NCI-H1417 treated with DMSO at 0.1 percent for 48 hours (cell line): ENCODE data around the gene MIPOL1.
"Not testable (repeated sequence)": the region's sequence is repeated elsewhere in the genome, so short reads cannot be mapped to it uniquely, and the experiment has no call there.

ENCODE experiments used
- DNase-seq: peaks from one replicate; lab custom pipeline; 2025; lab: John Stamatoyannopoulos, UW

The MIPOL1 gene

DNA sequence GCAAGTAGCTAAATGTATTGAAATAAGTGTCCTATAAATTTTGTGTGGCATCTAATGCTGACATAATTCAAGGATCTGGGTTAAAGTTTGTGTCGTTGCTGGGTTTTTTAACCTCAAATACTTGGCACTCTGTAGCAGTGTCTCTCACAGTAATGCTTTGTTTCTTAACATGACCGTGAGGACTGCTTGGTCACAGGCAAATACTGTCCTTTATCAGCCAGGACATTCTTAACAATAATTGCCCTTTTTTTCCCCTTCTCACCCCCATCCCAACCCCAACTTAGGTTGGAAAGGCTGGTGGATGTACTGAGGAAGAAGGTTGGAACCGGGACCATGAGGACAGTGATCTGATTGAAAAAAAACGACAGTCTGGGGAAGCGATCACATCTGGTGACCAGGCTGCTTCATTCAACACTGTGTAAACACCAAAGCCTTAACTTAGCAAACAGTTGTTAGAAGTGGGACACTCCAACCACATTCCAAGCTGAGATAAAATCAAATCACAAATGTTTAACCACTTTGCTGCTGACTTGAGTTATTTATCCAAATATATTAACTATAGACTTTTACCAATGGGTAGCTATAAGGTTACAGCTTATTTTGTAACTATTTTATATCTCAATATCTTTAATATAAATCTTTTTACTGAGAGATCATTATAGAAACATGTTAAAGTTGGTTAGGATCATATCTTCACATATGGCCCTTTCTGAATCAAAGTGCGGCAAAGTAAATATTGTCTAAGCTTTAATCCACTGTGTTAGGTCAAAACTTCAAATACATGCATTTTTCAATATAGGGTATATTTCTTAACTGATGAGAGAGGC lies 349.1 kb downstream of the MIPOL1 start:
- DNase-seq, result no peak

GRCh38 chr14:37550511-37550910 lies 352.8 kb downstream of the MIPOL1 start:
- DNase-seq, result no peak

DNA sequence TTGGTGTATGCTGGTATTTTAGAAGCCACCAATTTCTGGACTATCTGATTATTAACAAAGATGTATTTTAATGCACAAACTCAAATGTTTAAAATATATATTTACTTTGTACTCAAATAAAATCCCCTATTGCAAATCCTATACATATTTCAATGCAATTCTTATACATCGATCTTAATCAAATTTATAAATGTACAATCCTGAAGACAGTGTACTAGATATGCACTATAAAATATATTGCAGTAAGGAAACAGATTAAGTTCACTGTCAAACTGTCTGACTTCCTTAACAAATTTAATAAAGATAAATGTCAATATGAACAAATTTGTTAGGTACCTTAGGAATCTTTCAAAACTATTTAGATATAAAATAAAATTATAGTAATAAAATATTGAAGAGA lies 353.4 kb downstream of the MIPOL1 start:
- no peak for DNase-seq

DNA sequence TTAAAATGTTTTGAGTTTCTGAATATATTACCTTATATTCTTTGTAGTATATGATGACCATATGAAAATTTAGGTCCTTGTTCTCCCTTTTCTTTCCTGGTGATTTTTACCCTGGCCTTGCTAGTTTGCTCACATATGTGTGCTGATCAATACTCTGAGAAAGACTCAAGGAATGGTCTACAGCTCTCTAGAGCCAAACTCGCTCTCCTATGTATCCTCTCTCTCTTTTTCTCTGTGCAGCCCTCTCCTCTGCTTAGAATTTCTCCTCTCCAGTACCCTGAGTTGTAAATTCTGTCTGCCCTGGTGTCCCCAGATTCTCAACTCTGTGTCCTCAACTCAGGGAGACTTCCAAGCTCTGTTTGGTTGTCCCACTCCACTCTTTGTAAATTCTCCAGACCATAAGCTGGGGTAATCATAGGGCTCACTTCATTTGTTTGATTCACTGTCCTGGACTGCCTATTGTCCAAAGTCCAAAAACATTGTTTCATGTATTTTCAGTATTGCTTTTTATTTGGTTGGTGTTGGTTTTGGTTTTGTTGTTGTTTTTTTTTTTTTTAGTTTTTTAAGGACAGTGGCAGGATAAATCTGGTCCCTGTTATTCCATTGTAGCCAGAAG lies 356.3 kb downstream of the MIPOL1 start:
- DNase-seq, result no peak

DNA sequence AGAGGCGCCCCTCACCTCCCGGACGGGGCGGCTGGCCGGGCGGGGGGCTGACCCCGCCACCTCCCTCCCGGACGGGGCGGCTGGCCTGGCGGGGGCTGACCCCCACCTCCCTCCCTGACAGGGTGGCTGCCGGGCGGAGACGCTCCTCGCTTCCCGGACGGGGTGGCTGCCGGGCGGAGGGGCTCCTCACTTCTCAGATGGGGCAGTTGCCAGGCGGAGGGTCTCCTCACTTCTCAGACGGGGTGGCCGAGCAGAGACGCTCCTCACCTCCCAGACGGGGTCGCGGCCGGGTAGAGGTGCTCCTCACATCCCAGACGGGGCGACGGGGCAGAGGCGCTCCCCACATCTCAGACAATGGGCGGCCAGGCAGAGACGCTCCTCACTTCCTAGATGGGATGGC lies 357.9 kb downstream of the MIPOL1 start:
- DNase-seq, result not testable (repeated sequence)

- DNase-seq, result no peak
Observed at GRCh38 chr14:37558740-37559139, 361.0 kb downstream of the MIPOL1 start.

GRCh38 chr14:37559386-37559785 lies 361.6 kb downstream of the MIPOL1 start:
- DNase-seq, result no peak

DNA sequence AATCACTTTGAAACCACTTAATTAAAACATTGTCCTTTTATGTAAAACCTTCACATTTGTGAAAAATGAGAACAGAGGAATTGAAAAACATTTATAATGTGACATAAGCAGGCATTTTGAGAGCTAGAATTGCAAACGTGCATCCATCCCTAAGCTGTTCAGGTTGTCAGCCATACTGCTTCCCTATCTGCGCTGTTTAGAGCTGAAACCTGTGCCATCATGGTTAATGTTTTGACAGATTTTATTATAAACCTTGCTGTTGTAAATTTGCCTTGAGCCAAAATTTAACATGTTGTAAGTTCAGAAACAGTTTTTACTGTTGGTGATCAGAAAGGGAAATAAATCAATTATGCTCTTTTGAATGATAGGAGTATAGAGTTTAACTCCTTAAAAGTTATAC lies 365.5 kb downstream of the MIPOL1 start:
- no peak for DNase-seq

DNA sequence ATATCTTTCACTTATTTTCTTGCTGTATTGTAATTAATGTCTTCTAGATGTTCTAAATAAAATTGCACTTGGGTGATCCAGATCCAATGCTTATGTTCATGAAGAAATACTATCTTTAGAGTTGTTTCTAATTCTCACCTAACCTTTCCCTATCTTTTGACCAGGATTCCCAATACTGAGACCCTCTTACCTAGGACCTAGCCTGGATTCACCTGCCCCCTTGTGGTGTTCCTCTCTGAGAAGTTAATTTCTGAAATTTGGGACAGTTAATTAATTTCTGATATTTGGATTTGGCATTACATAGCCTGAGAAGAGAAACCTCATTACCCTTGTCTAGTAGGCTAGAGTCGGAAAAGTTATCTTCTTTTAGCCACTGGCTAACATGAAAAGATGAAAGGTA lies 367.8 kb downstream of the MIPOL1 start:
- DNase-seq, result no peak

DNA sequence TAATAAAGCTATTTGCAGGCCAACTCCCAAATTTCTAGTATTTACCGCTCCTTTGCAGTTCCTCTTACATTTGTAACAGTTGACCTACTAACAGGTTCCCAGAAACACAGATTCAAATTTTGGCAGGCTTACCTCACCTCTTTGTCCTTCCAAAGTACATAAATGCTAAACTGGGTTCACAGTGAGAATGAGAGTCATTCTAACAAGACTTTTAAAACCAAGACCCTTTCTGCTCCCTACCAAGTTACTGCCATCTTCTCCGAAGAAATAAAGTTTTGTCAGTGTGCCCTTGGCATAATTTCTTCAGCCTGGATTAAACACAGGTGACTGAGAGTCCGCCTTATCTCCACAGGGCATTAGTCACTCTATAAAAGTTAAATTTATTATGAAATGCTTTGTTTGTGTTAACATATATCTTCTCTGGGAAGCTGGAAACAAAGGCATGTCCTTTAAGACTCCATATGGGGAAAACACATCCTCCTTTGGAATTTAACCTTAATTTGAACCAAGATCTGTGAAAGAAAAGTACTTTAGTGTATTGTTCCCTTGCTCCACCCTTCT lies 369.2 kb downstream of the MIPOL1 start:
- DNase-seq, result no peak

GRCh38 chr14:37569729-37570128 lies 372.0 kb downstream of the MIPOL1 start:
- DNase-seq, result no peak

- no peak for DNase-seq
Observed at GRCh38 chr14:37571391-37571790, 373.7 kb downstream of the MIPOL1 start.

DNA sequence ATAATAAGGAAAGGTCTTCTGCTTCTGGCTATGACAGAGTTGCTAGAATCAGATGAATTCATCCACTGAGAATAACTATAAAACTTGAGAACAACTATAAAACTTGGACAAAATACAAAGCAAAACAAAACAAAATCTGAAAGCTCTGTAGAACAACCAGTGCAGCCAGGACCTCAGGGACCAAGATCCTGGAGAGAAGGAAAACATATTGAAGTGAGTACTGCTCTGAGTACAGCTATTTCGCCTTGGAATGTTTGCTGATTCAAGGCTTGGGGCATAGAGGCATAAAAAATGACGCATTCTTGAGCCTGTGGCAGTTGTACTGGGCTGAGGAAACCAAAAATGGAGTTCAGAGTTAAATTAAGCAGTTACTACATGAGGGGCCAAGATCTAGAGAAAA lies 375.6 kb downstream of the MIPOL1 start:
- DNase-seq, result no peak

- DNase-seq, result no peak
Observed at GRCh38 chr14:37579274-37579673, 381.5 kb downstream of the MIPOL1 start.

GRCh38 chr14:37580146-37580545 lies 382.4 kb downstream of the MIPOL1 start:
- no peak for DNase-seq

DNA sequence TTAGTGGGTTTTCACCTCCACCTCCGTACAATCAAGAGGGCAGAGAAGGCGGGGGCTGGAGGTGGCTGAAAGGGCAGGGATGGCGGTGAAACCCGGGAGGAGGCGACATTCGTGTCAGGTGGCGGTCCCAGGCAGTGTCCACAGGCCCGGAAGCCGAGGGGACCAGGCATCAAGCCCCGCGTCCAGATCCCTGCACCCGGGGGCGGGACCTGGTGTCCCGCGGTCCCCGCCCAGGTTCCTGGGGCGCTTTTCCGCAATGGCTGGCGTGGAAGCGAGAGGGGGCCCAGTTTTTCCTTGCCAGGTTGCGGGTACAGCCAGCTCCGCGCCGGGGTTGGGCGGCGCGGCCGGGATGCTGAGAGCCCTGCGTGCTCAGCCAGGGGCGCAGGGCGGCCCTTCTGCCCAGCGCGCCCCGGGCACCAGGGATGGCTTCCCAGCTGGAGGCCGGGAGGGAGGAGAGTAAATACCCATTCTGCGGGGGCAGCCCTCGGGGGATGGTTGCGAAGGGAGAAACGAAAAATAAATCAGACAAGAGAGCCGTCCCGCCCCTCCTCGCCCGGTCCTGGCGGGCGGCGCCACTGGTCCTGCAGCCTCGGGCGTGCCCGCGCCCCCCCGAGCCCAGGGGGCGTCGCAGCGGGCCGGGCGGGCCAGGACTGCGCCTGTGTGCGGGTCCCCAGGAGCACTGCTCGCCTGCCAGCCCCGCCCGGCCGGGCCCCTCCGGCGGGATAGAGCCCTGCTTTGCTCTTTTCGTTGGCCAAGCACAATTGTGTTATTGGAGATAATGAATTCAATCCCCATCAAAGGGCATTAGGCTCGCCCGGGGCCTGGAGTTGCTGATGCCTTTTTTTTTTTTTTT lies 385.8 kb downstream of the MIPOL1 start:
- peak; percentile 84 for DNase-seq

GRCh38 chr14:37584211-37585100 lies 386.7 kb downstream of the MIPOL1 start:
- DNase-seq, result peak; percentile 34

DNA sequence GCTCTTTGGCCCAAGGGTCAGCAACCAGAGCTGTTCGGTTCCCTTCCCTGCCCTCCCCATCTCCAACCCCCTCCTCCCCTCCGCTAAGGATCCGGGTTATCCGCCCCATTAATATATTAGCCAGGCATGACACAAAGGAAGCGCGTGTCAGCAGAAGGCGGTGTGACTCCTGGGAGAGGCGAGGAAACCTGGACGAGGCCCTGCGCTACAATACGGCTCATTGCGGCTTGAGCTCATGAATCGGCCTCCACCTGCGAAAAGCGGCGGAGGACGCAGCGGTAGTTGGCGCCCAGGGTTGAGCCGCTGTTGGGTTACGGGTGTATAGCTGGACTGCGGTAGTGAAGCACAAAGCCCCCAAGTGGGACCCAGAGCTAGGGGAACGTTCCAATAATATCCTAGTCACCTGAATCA lies 387.4 kb downstream of the MIPOL1 start:
- peak; percentile 72 for DNase-seq

- DNase-seq, result no peak
Observed at GRCh38 chr14:37585971-37586796, 388.4 kb downstream of the MIPOL1 start.

DNA sequence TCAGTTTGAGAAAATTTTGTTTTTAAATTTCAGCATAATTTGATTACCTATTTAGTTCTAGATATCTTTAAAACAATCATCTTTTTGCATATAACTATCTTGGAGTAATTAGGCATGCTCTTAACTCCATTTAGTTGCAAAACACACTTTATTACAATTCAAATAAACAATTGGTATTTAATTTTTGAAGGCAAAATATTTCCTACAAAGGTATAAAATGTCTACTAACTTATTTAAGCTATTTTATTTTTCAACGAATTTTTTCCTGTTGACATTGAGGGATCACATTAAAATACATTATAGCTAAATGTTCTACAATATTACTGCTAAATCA lies 389.0 kb downstream of the MIPOL1 start:
- no peak for DNase-seq
